ENCODE measurements around the gene DLST.

Gene DLST

GRCh38 chr14:74881431-74882102 lies at the start of gene DLST:
Gene DLST (plus strand): TSS chr14:74881916. CDS start chr14:74881954, 38 bp downstream.
- DNase-seq (ENCODE audit: low read depth in 2 of 2, low spot score in 1 of 2) = peak; percentile 68 to 70

GRCh38 chr14:74832849-74833248 lies 48.9 kb upstream of the DLST start:
- DNase-seq (ENCODE audit: low read depth in 2 of 2, low spot score in 1 of 2) = no peak

- DNase-seq (ENCODE audit: low read depth in 2 of 2, low spot score in 1 of 2) = no peak
These were observed 46.9 kb upstream of the DLST start for GRCh38 chr14:74834692-74835392.

GRCh38 chr14:74835645-74836250 lies 46.0 kb upstream of the DLST start:
- no peak for DNase-seq (ENCODE audit: low read depth in 2 of 2, low spot score in 1 of 2)

- DNase-seq (ENCODE audit: low read depth in 2 of 2, low spot score in 1 of 2) = no peak
These were observed 45.3 kb upstream of the DLST start for GRCh38 chr14:74836251-74836960.

GRCh38 chr14:74838166-74838565 lies 43.5 kb upstream of the DLST start:
- DNase-seq (ENCODE audit: low read depth in 2 of 2, low spot score in 1 of 2) = no peak

- DNase-seq (ENCODE audit: low read depth in 2 of 2, low spot score in 1 of 2) = no peak
These were observed 41.1 kb upstream of the DLST start for GRCh38 chr14:74840603-74841030.

- DNase-seq (ENCODE audit: low read depth in 2 of 2, low spot score in 1 of 2) = no peak
These were observed 40.2 kb upstream of the DLST start for GRCh38 chr14:74841230-74842207.

- DNase-seq (ENCODE audit: low read depth in 2 of 2, low spot score in 1 of 2) = no peak
These were observed 38.1 kb upstream of the DLST start for GRCh38 chr14:74843653-74844052.

- no peak for DNase-seq (ENCODE audit: low read depth in 2 of 2, low spot score in 1 of 2)
These were observed 35.5 kb upstream of the DLST start for GRCh38 chr14:74846168-74846567.

- DNase-seq (ENCODE audit: low read depth in 2 of 2, low spot score in 1 of 2) = no peak
These were observed 34.6 kb upstream of the DLST start for GRCh38 chr14:74846968-74847665.

GRCh38 chr14:74848768-74849167 lies 32.9 kb upstream of the DLST start:
- no peak for DNase-seq (ENCODE audit: low read depth in 2 of 2, low spot score in 1 of 2)

GRCh38 chr14:74852922-74853530 lies 28.7 kb upstream of the DLST start:
- DNase-seq (ENCODE audit: low read depth in 2 of 2, low spot score in 1 of 2) = no peak

- no peak for DNase-seq (ENCODE audit: low read depth in 2 of 2, low spot score in 1 of 2)
These were observed 28.1 kb upstream of the DLST start for GRCh38 chr14:74853581-74853980.

GRCh38 chr14:74855021-74855420 lies 26.7 kb upstream of the DLST start:
- DNase-seq (ENCODE audit: low read depth in 2 of 2, low spot score in 1 of 2) = no peak

GRCh38 chr14:74855945-74856344 lies 25.8 kb upstream of the DLST start:
- DNase-seq (ENCODE audit: low read depth in 2 of 2, low spot score in 1 of 2) = no peak

GRCh38 chr14:74856366-74856765 lies 25.4 kb upstream of the DLST start:
- DNase-seq (ENCODE audit: low read depth in 2 of 2, low spot score in 1 of 2) = no peak

GRCh38 chr14:74858022-74858421 lies 23.7 kb upstream of the DLST start:
- no peak for DNase-seq (ENCODE audit: low read depth in 2 of 2, low spot score in 1 of 2)

GRCh38 chr14:74859757-74860552 lies 21.8 kb upstream of the DLST start:
- DNase-seq (ENCODE audit: low read depth in 2 of 2, low spot score in 1 of 2) = no peak

Measured in stimulated activated CD8-positive, alpha-beta memory T cell treated with anti-CD3 and anti-CD28 coated beads, Interleukin-4, amount 100 ng/mL, for 4 hours (primary cell).